AG04450 (cell line): ENCODE results near the gene LCN15. TPM values are rescaled to one million over a fixed set of nuclear protein-coding genes. Genes with fewer than 3 reads are reported as not detected.
"Not testable (repeated sequence)": the region's sequence is repeated elsewhere in the genome, so short reads cannot be mapped to it uniquely, and the experiment has no call there.

Experiments used
- CTCF ChIA-PET: fragments of 300-600, 350-600 bp; formaldehyde crosslinking; extraction: SDS; loops from one replicate; lab custom pipeline; 2022; ENCODE audit warnings: antibody characterized with exemption, inconsistent platforms; lab: Charles Lee
- POLR2A ChIA-PET: fragments of 350-600 bp; formaldehyde crosslinking; extraction: SDS; loops from one replicate; lab custom pipeline; 2021; ENCODE audit warnings: antibody characterized with exemption, inconsistent platforms; lab: Yijun Ruan, JAX
- DNase-seq: peaks from one replicate; pipeline ENCODE4 v3.0.0-alpha.2; 2011; ENCODE audit warnings: low read depth, low spot score
- H3K27ac ChIP-seq: one replicate; pipeline ENCODE4 v1.5.1; 2012; ENCODE audit warnings: low read depth, low read length, control low read depth
- H3K27me3 ChIP-seq: one replicate; pipeline ENCODE4 v1.6.0; 2012; ENCODE audit warnings: low read length; ENCODE audit not compliant: control insufficient read depth, insufficient read depth
- H3K4me3 ChIP-seq: 2 replicates; pipeline ENCODE4 v1.5.1; 2011; ENCODE audit warnings: mild to moderate bottlenecking, low read depth, low read length, control low read depth
- H3K9me3 ChIP-seq: 2 replicates; pipeline ENCODE4 v1.5.1; 2012; ENCODE audit warnings: low read length; ENCODE audit not compliant: control insufficient read depth, insufficient read depth
- CTCF ChIP-seq: IDR thresholded peaks from 2 replicates; pipeline ENCODE4 v1.5.1; 2011; ENCODE audit warnings: low read depth, low read length, control low read depth, inconsistent platforms
- polyA plus RNA-seq: library from polyadenylated mRNA; depleted of rRNA; stranded (reverse); fragments of >200 nt; gene quantifications from 2 replicates; pipeline ENCODE4 v1.2.3, GENCODE V29; 2011

LCN15 gene
- polyA plus RNA-seq, 1 experiment, result not detected

- CTCF ChIA-PET, result no interaction called here
- POLR2A ChIA-PET, result no interaction called here
- Histone ChIP-seq H3K4me3 (no peak overlapping the region), H3K9me3 (peaks cover 9% of the 10 kb centered on the region), H3K27me3 (peaks cover 17% of the 10 kb centered on the region), H3K27ac (no peak overlapping the region)
- no peak for TF ChIP-seq CTCF
- DNase-seq, result no peak
These were observed 9.2 kb upstream of the LCN15 start for GRCh38 chr9:136773386-136774044.

- H3K9me3 ChIP-seq, result peaks cover 9% of the 10 kb centered on the region
- peak overlapping the region; percentile 11 for H3K27ac ChIP-seq
- no peak overlapping the region for H3K4me3 ChIP-seq
- ChIA-PET POLR2A (interaction anchor here (0.6 kb wide), 1 partner anchor 12 kb away, joined by 3 read pairs; no protein-coding TSS in a partner anchor), CTCF (interaction anchor here (0.9 to 1.2 kb wide), 2 partner anchors 11 to 45 kb away, joined by 3 to 8 read pairs; no protein-coding TSS in a partner anchor)
- no peak for DNase-seq
- TF ChIP-seq CTCF, result no peak
- H3K27me3 ChIP-seq, result peaks cover 10% of the 10 kb centered on the region
These were observed 7.6 kb upstream of the LCN15 start for GRCh38 chr9:136771907-136772415.

- DNase-seq, result no peak
- Histone ChIP-seq H3K9me3 (peaks cover 9% of the 10 kb centered on the region), H3K27ac (no peak overlapping the region), H3K27me3 (peaks cover 9% of the 10 kb centered on the region), H3K4me3 (no peak overlapping the region)
- POLR2A ChIA-PET, result no interaction called here
- peak; percentile 54 for TF ChIP-seq CTCF
- CTCF ChIA-PET, result interaction anchor here (0.6 to 1.9 kb wide), 4 partner anchors 8 to 735 kb away, joined by 3 to 6 read pairs (median 4); no protein-coding TSS in a partner anchor
These were observed 5.4 kb upstream of the LCN15 start for GRCh38 chr9:136769710-136770191.

GRCh38 chr9:136766410-136767120 lies 2.2 kb upstream of the LCN15 start:
- H3K4me3 ChIP-seq, H3K9me3 ChIP-seq, H3K27ac ChIP-seq, POLR2A ChIA-PET: not testable (repeated sequence)
- 0 out of 2 replicates have a peak, but pooled peaks have one; percentile 13 for TF ChIP-seq CTCF
- peak; percentile 7 for DNase-seq
- CTCF ChIA-PET, result interaction anchor here (0.6 to 1.9 kb wide), 2 partner anchors 11 to 221 kb away, joined by 4 to 6 read pairs; no protein-coding TSS in a partner anchor
- H3K27me3 ChIP-seq, result peaks cover 14% of the 10 kb centered on the region

GRCh38 chr9:136765745-136766409 lies 1.6 kb upstream of the LCN15 start:
- H3K4me3 ChIP-seq, H3K27ac ChIP-seq, H3K9me3 ChIP-seq, POLR2A ChIA-PET, DNase-seq: not testable (repeated sequence)
- CTCF ChIA-PET, result interaction anchor here (0.6 to 1.9 kb wide), 2 partner anchors 11 to 222 kb away, joined by 4 to 6 read pairs; no protein-coding TSS in a partner anchor
- H3K27me3 ChIP-seq, result peaks cover 14% of the 10 kb centered on the region
